ENCODE results near the gene DENND2A.
"Not testable (repeated sequence)": the region's sequence is repeated elsewhere in the genome, so short reads cannot be mapped to it uniquely, and the experiment has no call there.

DENND2A gene

GRCh38 chr7:140537750-140538482 lies 102.7 kb downstream of the DENND2A start:
- WGBS (ENCODE audit: insufficient coverage, insufficient read length), result no CpG with 5 or more reads among the region's 12 CpGs
- Histone ChIP-seq H3K36me3 (ENCODE audit: control insufficient read depth, insufficient read depth, low read length) (no peaks in the 10 kb centered on the region), H3K4me1 (ENCODE audit: control insufficient read depth, insufficient read depth, low read length) (peaks cover 9% of the 10 kb centered on the region; the same call in 1 of the 2 replicates), H3K4me3 (ENCODE audit: low read length) (no peak overlapping the region), H3K9me3 (ENCODE audit: control insufficient read depth, insufficient read depth, low read length) (no peaks in the 10 kb centered on the region), H3K27ac (ENCODE audit: low read length) (no peak overlapping the region), H3K27me3 (ENCODE audit: control insufficient read depth, insufficient read depth, low read length) (no peaks in the 10 kb centered on the region)
- no peak for DNase-seq (ENCODE audit: low read depth, low spot score)

DNA sequence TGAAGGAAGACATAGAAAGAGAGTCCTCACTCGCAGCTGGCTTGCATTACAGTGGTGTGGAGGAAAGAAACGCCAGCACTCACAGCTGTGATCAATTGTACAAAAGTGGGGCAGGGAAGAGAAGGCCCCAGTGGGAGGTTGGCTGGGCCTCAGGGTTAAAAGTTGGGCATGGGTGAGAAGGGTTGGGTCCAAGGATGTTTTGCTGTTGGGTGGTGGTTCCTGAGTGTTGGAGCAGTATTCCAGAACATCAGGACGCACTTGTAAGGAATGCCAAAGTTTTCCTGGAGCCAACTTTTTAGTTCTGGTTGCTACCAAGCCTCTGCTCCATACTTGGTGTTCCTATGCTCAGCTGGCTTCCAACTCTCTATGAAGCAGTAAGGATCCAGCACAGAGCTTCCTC lies 105.9 kb downstream of the DENND2A start:
- Histone ChIP-seq H3K4me3 (ENCODE audit: low read length) (no peak overlapping the region), H3K36me3 (ENCODE audit: control insufficient read depth, insufficient read depth, low read length) (no peaks in the 10 kb centered on the region), H3K4me1 (ENCODE audit: control insufficient read depth, insufficient read depth, low read length) (no peaks in the 10 kb centered on the region), H3K27ac (ENCODE audit: low read length) (no peak overlapping the region), H3K9me3 (ENCODE audit: control insufficient read depth, insufficient read depth, low read length) (no peaks in the 10 kb centered on the region), H3K27me3 (ENCODE audit: control insufficient read depth, insufficient read depth, low read length) (no peaks in the 10 kb centered on the region)
- no peak for DNase-seq (ENCODE audit: low read depth, low spot score)
- WGBS (ENCODE audit: insufficient coverage, insufficient read length), result no CpG with 5 or more reads among the region's 3 CpGs

GRCh38 chr7:140533394-140533872 lies 107.2 kb downstream of the DENND2A start:
- Histone ChIP-seq H3K27ac (ENCODE audit: low read length) (no peak overlapping the region), H3K36me3 (ENCODE audit: control insufficient read depth, insufficient read depth, low read length) (no peaks in the 10 kb centered on the region), H3K27me3 (ENCODE audit: control insufficient read depth, insufficient read depth, low read length) (no peaks in the 10 kb centered on the region), H3K9me3 (ENCODE audit: control insufficient read depth, insufficient read depth, low read length) (no peaks in the 10 kb centered on the region), H3K4me1 (ENCODE audit: control insufficient read depth, insufficient read depth, low read length) (no peaks in the 10 kb centered on the region), H3K4me3 (ENCODE audit: low read length) (no peak overlapping the region)
- no peak for DNase-seq (ENCODE audit: low read depth, low spot score)
- no CpG with 5 or more reads among the region's 13 CpGs for WGBS (ENCODE audit: insufficient coverage, insufficient read length)

DNA sequence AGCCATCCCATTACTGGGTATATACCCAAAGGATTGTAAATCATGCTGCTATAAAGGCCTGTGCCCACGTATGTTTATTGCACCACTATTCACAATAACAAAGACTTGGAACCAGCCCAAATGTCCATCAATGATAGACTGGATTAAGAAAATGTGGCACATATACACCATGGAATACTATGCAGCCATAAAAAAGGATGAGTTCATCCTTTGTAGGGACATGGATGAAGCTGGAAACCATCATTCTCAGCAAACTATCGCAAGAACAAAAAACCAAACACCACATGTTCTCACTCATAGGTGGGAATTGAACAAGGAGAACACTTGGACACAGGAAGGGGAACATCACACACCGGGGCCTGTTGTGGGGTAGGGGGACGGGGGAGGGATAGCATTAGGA lies 111.2 kb downstream of the DENND2A start:
- not testable (repeated sequence) for H3K27me3 ChIP-seq (ENCODE audit: control insufficient read depth, insufficient read depth, low read length); H3K27ac ChIP-seq (ENCODE audit: low read length); H3K9me3 ChIP-seq (ENCODE audit: control insufficient read depth, insufficient read depth, low read length); DNase-seq (ENCODE audit: low read depth, low spot score); H3K4me3 ChIP-seq (ENCODE audit: low read length); H3K36me3 ChIP-seq (ENCODE audit: control insufficient read depth, insufficient read depth, low read length); H3K4me1 ChIP-seq (ENCODE audit: control insufficient read depth, insufficient read depth, low read length)
- WGBS (ENCODE audit: insufficient coverage, insufficient read length), result no CpG with 5 or more reads among the region's 4 CpGs

- Histone ChIP-seq H3K27ac (ENCODE audit: low read length) (no peak overlapping the region), H3K4me1 (ENCODE audit: control insufficient read depth, insufficient read depth, low read length) (0 out of 2 replicates have a peak, but pooled peaks cover 1% of the 10 kb centered on the region), H3K9me3 (ENCODE audit: control insufficient read depth, insufficient read depth, low read length) (no peaks in the 10 kb centered on the region), H3K27me3 (ENCODE audit: control insufficient read depth, insufficient read depth, low read length) (no peaks in the 10 kb centered on the region), H3K4me3 (ENCODE audit: low read length) (no peak overlapping the region), H3K36me3 (ENCODE audit: control insufficient read depth, insufficient read depth, low read length) (no peaks in the 10 kb centered on the region)
- WGBS (ENCODE audit: insufficient coverage, insufficient read length), result no CpG with 5 or more reads among the region's 31 CpGs
- no peak for DNase-seq (ENCODE audit: low read depth, low spot score)
Observed at GRCh38 chr7:140526787-140527664, 113.6 kb downstream of the DENND2A start.

DNA sequence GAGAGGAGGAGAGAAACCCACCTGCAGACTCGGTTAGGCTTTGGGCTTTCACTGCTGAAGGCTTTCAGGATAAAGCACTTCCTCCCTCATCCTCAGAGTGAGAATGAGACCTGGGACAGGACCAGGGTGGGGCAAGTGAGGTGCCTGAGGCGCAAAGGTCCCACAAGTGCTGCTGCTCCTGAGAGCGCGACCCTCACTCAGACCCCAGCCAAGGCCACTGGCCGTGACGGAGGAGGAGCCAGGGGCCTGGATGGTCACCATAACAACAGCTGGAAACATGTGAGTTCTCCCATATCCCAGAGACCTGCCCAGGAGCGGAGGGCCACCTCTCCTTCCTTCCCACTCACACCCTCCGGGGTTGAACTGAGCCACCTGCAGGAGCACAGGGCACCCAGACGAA lies 114.4 kb downstream of the DENND2A start:
- no peak overlapping the region for H3K27ac ChIP-seq (ENCODE audit: low read length)
- no peaks in the 10 kb centered on the region for H3K36me3 ChIP-seq (ENCODE audit: control insufficient read depth, insufficient read depth, low read length)
- H3K27me3 ChIP-seq (ENCODE audit: control insufficient read depth, insufficient read depth, low read length), result no peaks in the 10 kb centered on the region
- no peak for DNase-seq (ENCODE audit: low read depth, low spot score)
- no peak overlapping the region for H3K4me3 ChIP-seq (ENCODE audit: low read length)
- H3K9me3 ChIP-seq (ENCODE audit: control insufficient read depth, insufficient read depth, low read length), result no peaks in the 10 kb centered on the region
- 0 out of 2 replicates have a peak, but pooled peaks cover 1% of the 10 kb centered on the region for H3K4me1 ChIP-seq (ENCODE audit: control insufficient read depth, insufficient read depth, low read length)
- no CpG with 5 or more reads among the region's 9 CpGs for WGBS (ENCODE audit: insufficient coverage, insufficient read length)

DNA sequence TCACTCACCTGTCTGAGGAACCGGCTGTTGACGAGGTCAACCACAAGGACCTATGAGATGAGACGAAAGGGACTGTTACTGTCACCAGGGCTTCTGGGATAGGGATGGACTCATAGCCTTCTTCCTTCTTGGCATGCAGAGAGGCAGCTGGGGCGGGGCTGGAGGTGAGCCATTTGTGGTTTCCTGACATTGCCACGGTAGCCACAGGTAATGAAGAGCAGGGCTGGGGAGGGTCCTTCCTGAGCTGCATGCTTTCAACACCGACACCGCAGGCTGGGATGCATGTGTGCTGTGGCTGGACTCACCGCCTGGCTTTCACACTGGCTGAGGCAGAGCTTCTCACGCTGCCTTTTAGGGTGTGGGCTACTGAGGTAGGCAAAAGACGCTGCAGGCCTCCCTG lies 114.9 kb downstream of the DENND2A start:
- WGBS (ENCODE audit: insufficient coverage, insufficient read length), result no CpG with 5 or more reads among the region's 10 CpGs
- 0 out of 2 replicates have a peak, but pooled peaks cover 1% of the 10 kb centered on the region for H3K4me1 ChIP-seq (ENCODE audit: control insufficient read depth, insufficient read depth, low read length)
- DNase-seq (ENCODE audit: low read depth, low spot score), result no peak
- no peak overlapping the region for H3K4me3 ChIP-seq (ENCODE audit: low read length)
- H3K27me3 ChIP-seq (ENCODE audit: control insufficient read depth, insufficient read depth, low read length), result no peaks in the 10 kb centered on the region
- no peaks in the 10 kb centered on the region for H3K36me3 ChIP-seq (ENCODE audit: control insufficient read depth, insufficient read depth, low read length)
- no peaks in the 10 kb centered on the region for H3K9me3 ChIP-seq (ENCODE audit: control insufficient read depth, insufficient read depth, low read length)
- H3K27ac ChIP-seq (ENCODE audit: low read length), result no peak overlapping the region

DNA sequence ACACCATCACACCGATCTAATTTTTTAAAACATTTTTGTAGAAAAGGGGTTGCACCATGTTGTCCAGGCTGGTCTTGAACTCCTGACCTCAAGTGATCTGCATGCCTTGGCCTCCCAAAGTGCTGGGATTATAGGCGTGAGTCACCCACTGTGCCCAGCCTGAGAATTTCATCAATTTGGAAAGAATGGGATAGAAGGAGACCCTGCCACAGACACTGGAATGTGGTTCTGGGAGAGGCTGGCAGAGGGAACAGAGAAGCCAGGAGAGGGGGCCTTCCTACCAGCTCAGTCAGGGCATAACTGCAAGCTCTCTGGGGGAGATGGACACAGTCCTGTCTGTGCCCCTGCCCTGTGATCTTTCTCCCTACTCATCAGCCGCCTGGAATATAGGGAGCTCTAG lies 119.2 kb downstream of the DENND2A start:
- Histone ChIP-seq H3K4me1 (ENCODE audit: control insufficient read depth, insufficient read depth, low read length) (0 out of 2 replicates have a peak, but pooled peaks cover under 1% of the 10 kb centered on the region), H3K27me3 (ENCODE audit: control insufficient read depth, insufficient read depth, low read length) (no peaks in the 10 kb centered on the region), H3K36me3 (ENCODE audit: control insufficient read depth, insufficient read depth, low read length) (no peaks in the 10 kb centered on the region), H3K4me3 (ENCODE audit: low read length) (no peak overlapping the region), H3K9me3 (ENCODE audit: control insufficient read depth, insufficient read depth, low read length) (no peaks in the 10 kb centered on the region), H3K27ac (ENCODE audit: low read length) (no peak overlapping the region)
- no CpG with 5 or more reads among the region's 3 CpGs for WGBS (ENCODE audit: insufficient coverage, insufficient read length)
- DNase-seq (ENCODE audit: low read depth, low spot score), result no peak

DNA sequence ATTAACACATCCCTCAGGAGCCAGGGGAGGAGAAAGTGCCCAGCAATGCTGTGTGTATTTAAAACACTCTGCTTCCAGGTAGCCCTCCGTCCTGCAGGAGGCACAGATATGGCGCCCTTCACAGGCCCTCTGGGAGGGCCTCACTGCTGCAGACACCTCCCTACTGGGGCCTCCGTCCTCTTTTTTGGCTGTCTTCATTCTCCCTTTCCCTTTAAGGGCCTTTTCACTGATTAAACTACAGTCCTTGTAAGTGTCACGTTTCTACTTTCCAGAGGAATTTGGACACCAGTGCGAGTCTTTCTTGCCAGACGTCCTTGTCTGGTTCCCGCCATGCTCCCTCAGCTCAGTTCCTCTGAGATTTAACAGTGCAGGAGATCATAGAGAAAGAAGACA lies 121.6 kb downstream of the DENND2A start:
- Histone ChIP-seq H3K4me3 (ENCODE audit: low read length) (no peak overlapping the region), H3K27me3 (ENCODE audit: control insufficient read depth, insufficient read depth, low read length) (no peaks in the 10 kb centered on the region), H3K27ac (ENCODE audit: low read length) (no peak overlapping the region), H3K9me3 (ENCODE audit: control insufficient read depth, insufficient read depth, low read length) (no peaks in the 10 kb centered on the region), H3K36me3 (ENCODE audit: control insufficient read depth, insufficient read depth, low read length) (no peaks in the 10 kb centered on the region), H3K4me1 (ENCODE audit: control insufficient read depth, insufficient read depth, low read length) (no peaks in the 10 kb centered on the region)
- WGBS (ENCODE audit: insufficient coverage, insufficient read length), result no CpG with 5 or more reads among the region's 7 CpGs
- no peak for DNase-seq (ENCODE audit: low read depth, low spot score)

GRCh38 chr7:140518370-140519006 lies 122.1 kb downstream of the DENND2A start:
- no peaks in the 10 kb centered on the region for H3K4me1 ChIP-seq (ENCODE audit: control insufficient read depth, insufficient read depth, low read length)
- no peaks in the 10 kb centered on the region for H3K9me3 ChIP-seq (ENCODE audit: control insufficient read depth, insufficient read depth, low read length)
- no peaks in the 10 kb centered on the region for H3K36me3 ChIP-seq (ENCODE audit: control insufficient read depth, insufficient read depth, low read length)
- no peak for DNase-seq (ENCODE audit: low read depth, low spot score)
- no peak overlapping the region for H3K4me3 ChIP-seq (ENCODE audit: low read length)
- no peak overlapping the region for H3K27ac ChIP-seq (ENCODE audit: low read length)
- H3K27me3 ChIP-seq (ENCODE audit: control insufficient read depth, insufficient read depth, low read length), result no peaks in the 10 kb centered on the region
- no CpG with 5 or more reads among the region's 15 CpGs for WGBS (ENCODE audit: insufficient coverage, insufficient read length)

Measured in iPS DF 6.9 (cell line).